Measurements from ENCODE around the gene PIK3R5.

DNA sequence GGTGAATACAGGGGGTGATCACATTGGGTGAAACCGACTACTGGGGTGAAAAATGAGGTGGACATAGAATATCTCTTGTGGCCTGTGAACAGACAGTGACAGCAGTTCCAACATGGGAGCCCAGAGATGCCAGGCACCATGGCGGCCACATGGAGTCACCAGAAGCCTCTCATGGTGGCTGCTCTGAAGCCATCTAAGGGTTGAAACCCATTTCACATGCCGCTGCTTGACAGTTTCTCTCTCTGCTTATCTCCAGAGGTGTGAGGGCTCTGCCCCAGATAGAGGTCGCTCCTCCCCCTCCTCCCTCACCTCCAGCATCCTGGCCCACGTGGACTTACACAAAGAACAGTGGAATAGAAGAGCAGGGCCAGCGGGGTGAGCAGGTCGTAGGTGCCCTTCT is 60.2 kb downstream of the PIK3R5 start:
- no peak for TF ChIP-seq POLR2A (IDR thresholded peaks at IDR 0.05; ENCODE audit: extremely low read depth, insufficient read length)
- TF ChIP-seq, protein P1, sequence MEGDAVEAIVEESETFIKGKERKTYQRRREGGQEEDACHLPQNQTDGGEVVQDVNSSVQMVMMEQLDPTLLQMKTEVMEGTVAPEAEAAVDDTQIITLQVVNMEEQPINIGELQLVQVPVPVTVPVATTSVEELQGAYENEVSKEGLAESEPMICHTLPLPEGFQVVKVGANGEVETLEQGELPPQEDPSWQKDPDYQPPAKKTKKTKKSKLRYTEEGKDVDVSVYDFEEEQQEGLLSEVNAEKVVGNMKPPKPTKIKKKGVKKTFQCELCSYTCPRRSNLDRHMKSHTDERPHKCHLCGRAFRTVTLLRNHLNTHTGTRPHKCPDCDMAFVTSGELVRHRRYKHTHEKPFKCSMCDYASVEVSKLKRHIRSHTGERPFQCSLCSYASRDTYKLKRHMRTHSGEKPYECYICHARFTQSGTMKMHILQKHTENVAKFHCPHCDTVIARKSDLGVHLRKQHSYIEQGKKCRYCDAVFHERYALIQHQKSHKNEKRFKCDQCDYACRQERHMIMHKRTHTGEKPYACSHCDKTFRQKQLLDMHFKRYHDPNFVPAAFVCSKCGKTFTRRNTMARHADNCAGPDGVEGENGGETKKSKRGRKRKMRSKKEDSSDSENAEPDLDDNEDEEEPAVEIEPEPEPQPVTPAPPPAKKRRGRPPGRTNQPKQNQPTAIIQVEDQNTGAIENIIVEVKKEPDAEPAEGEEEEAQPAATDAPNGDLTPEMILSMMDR (IDR thresholded peaks at IDR 0.05; ENCODE audit: low read depth, low read length) = no peak
